Stimulated activated CD8-positive, alpha-beta memory T cell treated with anti-CD3 and anti-CD28 coated beads, Interleukin-12 subunit alpha, Interleukin-12 subunit beta, amount 100 ng/mL, for 24 hours (primary cell): Measurements from ENCODE around the gene RAB43.

Experiments used
- DNase-seq: peaks from one replicate; pipeline ENCODE4 v3.0.0-alpha.2; 2020; ENCODE audit errors: extremely low read depth

RAB43 gene

DNA sequence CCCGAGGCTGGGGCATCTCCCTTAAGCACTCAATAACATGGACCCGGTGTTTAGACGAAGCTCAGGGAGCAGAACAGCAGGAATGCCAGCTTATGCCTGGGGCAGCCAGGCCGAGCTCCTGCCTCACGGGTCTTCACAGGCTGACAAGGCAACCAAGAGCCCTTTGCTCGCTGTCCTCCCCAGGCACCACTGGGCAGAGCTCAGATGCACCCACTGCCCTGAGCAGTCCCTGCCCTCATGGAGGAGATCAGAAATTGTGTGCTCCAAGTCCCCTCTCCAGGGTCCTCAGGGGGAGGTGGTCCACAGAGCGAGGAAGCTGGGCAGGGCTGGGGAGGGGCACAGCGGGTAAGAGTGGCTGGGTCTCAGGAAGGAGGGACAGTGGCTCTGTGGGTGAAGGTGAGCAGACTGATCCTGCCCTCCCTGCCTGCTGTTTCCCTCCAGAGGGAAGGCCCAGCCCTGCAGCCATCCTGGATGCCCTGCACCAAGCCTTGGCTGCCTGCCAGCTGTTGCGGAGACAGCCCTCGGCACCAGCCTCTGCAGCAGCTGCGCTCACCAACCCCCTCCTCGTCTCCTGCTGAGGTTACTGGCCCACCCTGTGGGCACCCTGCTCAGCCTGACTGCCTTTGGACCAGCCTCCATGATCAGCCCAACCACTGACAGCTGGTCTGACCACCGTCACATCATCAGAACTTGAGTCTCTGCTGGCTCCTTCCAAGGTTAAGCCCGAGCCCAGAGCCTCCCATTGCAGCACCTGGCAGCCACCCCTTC lies 82.1 kb downstream of the RAB43 start:
- DNase-seq, result no peak

DNA sequence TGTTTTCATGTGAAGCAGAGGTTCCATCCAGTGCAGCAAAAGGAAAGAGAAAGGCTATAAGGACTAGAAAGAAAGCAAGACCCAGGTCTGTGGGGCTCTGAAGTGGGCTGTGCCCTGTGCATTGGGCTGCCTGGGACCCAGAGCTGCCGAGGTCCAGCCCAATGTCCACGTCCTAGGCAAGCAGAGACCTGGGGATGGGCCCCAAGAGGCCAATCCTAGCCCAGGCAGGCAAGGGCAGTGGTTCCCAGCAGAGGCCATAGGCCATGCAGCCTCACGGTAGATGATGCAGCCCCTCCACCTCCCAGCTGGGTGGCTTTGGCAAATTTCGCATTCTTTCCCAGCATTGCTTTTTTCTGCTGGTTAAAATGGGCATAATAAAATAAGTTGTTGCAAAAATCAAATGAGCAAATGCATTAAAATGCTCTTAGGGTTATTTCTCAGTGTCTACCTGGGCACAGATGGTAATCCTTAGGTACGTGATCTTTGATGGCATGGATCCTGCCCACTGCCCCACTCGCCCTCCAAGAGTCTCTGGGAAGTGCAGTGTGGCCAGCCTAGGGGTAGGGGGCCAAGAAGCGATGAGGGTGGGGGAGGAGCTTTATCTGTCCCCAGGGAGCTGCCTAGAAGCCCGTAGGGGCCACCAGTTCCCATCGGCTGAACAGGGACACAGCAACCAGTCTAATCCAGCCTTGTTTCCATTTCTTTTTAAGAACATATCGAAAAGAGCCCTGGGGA lies 83.3 kb downstream of the RAB43 start:
- DNase-seq, result no peak
